CMK (cell line): Measurements from ENCODE around the gene GUCA2B.

Experiments used
- DNase-seq: peaks from one replicate; pipeline ENCODE4 v3.0.0-alpha.2; 2010; ENCODE audit warnings: low read depth

GUCA2B gene

DNA sequence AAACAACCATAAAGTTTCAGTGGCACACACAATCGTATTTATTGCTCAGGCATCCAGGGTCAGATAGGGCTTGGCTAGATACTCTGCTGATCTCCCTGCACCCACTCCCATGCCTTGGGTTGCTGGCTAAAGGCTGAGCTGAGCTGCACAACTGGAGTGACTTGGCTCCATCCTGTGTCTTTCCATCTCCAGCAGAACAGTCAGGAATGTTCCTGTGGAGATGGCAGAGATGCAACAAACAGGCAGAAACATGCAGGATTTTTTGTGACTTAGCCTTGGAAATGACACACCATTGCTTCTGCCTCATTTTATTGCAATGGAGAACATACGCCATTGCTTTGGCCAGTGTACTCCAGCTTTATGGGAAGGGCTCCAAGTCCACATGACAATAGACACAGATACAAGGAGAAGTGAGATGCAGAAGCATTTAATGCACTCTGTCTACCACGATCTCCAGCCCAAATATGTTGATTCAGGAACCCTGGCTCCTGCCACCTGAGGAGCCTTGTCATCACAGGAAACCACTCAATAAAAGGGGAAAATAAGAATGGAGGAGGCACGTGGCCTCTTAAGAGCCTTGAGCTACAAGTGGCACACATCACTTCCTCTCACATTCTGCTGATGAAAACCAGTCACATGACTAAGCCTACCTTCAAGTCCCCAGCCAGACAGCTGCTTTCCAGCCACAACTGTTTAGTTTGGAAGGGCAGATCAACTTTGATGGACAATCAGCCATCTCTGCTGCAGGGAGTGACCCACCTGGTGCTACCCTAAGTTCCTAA, 10.1 kb upstream of the GUCA2B start:
- no peak for DNase-seq

GRCh38 chr1:42143896-42144710, 9.1 kb upstream of the GUCA2B start:
- DNase-seq: no peak

DNA sequence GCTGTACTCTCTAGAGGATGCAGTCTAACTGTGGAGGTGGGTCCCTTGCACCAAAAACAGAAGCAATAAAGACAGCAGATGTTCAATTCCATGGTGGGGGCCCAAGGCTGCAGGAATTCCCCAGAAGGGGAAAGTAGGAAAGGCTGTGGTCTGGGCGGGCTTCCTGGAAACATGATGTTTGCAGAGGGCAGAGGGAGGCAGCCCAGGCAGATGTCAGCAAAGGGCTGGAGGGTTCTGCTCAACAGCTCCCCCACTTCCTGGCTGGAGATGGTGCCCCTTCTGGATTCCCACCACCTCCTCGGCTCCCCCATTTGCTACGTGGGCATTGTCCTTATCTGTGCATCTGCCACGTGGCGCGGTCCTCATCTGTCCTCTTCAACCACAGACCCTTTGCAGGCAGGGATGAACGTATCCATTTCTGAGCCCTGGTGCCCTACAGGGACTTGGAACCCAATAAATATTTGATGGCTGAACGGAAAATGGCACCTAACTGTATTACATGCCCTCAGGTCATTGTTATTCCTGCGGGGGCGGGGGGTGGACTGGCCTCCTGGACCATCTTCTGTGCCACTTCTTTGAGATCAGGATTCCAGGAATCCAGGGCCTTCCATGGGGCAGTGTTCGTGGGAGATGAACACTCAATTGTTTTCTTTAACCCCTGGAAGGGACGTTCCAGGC, 8.4 kb upstream of the GUCA2B start:
- no peak for DNase-seq

GRCh38 chr1:42145389-42145716, 7.9 kb upstream of the GUCA2B start:
- DNase-seq: no peak

DNA sequence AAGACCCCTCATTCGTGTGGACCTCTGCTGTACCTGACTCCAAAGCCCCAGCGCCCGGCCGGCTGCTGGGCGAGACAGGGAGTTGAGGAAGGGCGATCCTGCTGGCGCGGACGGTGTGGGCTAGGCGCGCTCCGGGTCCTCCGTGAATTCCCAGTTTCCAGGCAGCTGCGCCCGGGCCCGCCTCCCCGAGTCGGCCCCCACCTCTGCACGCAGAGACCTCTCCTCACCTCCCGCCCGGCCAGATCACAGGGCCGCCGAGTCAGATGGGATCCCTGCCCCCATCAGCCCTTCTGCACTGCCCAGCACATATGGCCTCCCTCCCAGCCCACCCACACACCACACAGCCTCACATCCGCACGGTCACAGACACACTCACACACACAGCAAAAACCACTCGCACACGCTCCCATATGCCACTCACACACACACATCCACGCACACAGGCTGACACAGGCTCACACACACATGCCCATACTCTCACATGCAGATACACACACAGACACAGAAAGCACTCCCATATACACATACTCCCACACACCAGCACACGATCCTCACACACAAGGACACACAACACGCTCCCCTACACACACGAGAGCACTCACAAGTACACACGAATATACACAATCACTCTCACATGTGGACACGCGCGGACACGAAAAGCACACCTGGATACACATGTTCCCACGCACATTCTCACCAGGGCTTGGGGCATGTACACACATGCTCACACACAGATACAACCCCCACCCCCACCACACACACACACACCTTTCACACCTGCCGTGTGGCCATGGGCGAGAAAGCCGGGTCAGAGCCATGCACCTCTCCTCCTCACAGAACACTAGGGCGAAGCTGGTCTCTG, 7.2 kb upstream of the GUCA2B start:
- no peak for DNase-seq

- DNase-seq: no peak
These were observed 6.4 kb upstream of the GUCA2B start for GRCh38 chr1:42146626-42147320.

- DNase-seq: no peak
These were observed 5.0 kb upstream of the GUCA2B start for GRCh38 chr1:42148166-42148565.

GRCh38 chr1:42150651-42151050, 2.6 kb upstream of the GUCA2B start:
- DNase-seq: no peak

DNA sequence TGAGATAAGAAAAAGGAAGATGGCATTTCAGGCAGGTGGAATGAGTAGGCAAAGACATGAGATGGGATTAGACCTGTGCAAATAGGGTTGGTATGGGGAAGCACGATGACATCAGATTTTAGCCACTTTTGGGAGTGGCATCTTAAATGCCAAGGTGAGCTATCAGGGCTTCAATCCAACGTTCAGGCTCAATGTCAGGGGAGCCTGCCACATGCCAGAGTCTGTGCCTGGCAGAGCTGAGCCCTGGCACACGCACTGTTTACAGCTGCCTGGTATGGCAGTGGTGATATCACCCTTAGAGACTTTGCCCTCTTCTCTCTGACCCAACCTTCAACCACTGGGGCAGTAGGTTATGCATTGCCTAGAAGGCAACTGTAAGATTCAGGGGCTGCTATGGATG, 1.1 kb upstream of the GUCA2B start:
- no peak for DNase-seq

- no peak for DNase-seq
These were observed 414 bp downstream of the GUCA2B start for GRCh38 chr1:42153624-42154023.

GRCh38 chr1:42154685-42155084, 1.5 kb downstream of the GUCA2B start:
- no peak for DNase-seq

- DNase-seq: no peak
These were observed 2.2 kb downstream of the GUCA2B start for GRCh38 chr1:42155362-42155761.

DNA sequence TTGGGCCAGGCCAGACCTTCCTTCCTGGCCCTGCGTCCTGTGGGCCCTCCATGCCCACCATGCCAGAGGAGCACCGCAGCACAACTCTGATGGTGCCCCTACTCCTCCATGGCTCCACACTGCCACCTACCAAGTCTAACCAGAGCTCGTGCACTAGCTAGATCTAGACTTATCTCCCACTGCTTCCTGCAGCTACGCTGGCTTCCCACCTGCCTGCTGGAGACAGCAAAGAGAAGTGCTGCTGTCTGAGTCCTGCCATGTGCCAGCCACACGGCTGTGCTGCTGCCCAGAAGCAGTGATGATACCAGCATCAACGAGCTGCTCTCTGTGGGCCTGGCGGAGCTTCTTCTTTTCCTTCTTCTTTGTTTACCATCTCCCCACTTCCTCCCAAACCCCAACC, 4.5 kb downstream of the GUCA2B start:
- no peak for DNase-seq

DNA sequence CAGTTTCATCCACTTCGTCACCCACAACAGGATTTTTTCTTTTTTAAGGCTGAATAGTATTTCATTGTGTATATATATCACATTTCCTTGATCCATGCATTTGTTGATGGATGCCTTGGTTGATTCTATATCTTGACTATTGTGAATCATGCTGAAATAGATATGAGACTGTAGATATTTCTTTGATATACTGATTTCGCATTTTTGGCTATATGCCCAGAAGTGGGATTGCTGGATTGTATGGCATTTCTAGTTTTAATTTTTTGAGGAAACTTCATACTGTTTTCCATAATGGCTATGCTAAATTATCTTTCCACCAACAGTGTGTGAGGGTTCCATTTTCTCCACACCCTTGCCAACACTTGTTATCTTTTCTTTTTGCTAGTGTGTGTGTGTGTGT, 5.0 kb downstream of the GUCA2B start:
- DNase-seq: no peak

DNA sequence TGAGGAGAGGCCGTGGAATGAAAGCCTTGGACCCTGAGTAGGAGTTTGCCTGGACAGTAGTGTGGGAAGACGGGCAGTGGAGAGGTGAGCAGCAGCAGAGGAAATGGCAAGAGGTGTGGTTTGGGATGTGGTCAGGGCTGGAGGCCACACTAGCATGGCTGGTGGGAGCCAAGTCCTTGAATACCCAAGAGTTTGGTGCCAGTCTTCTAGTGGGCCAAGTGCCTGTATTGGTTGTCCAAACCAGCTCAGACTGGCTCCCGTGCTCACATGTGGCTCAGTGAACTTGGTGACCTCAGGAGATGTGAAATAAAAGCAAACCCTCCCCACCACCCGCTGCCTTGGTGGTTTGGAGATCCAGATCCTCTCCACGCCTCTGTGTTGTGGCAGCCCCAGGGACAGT, 9.0 kb downstream of the GUCA2B start:
- no peak for DNase-seq

- DNase-seq: no peak
These were observed 9.9 kb downstream of the GUCA2B start for GRCh38 chr1:42163114-42163513.

GRCh38 chr1:42163536-42164503, 10.6 kb downstream of the GUCA2B start:
- no peak for DNase-seq

DNA sequence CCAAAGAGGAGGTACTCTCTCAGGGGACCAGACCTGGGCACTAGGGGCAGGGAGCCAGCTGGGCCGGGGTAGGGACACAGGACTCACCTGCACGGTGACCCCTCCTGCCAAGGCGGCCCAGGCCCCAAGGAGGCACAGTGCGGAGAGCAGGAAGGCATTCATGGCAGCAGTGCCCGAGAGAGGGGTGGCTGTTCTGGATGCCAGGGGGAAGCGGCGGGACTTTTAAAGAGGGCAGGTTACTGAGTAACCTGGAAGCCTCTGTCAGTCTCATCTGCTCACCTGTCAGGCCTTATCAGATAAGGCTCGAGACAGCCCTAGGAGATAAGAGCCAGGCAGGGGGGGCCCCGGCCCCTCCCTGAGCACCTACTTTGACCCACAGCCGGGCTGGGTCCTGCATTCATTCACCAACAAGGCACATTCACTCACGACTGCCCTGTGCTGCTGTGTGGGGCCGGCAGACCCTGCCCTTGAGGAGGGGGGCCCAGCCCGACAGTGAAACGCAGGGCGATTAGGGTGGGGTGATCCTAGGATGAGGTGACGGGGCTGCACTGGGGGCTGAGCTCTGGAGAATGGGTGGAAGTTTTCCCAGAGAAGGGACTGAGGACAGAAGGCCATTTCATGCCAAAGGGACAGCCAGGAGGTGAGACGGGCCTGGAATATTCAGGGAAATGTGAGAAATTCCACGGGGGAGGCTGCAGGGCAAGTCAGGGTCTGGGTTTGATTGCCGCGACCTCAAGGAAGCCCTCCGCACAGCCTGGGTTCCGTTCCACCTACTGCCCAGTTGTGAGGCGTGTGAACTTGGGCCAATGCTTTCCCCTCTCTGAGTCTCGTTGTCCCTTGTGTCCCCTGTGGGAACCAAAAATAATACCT, 11.6 kb downstream of the GUCA2B start, which contains the start of gene GUCA2A:
Gene GUCA2A (minus strand): TSS at position 195 of the 870 bp plus-strand sequence. CDS start 33 bp downstream, at position 162.
- no peak for DNase-seq
